Tibial nerve (tissue), 4 donors: Measurements from ENCODE around the gene RPS19BP1. TPM values are rescaled to one million over a fixed set of nuclear protein-coding genes. Genes with fewer than 3 reads are reported as not detected.

ENCODE experiments used
- DNase-seq, 2 donors: peaks; one replicate each; pipeline ENCODE4 v3.0.0-alpha.2; 2019; ENCODE audit warnings: low spot score in 2 of 2
- H3K27ac ChIP-seq, 4 donors: fragments of 200-600 bp; sonication (generic) in 3 of 4; one replicate each; pipeline ENCODE4 v1.5.1; 2017 to 2019; ENCODE audit warnings: mild to moderate bottlenecking in 1 of 4
- H3K27me3 ChIP-seq, 2 donors: fragments of 200-600 bp; sonication (generic) in 1 of 2; one replicate each; pipeline versions ENCODE4 v1.5.1 to v1.6.0; 2017 to 2019
- H3K36me3 ChIP-seq, 3 donors: fragments of 200-600 bp; sonication (generic); one replicate each; pipeline ENCODE4 v1.5.1; 2018 to 2019
- H3K4me1 ChIP-seq, 4 donors: fragments of 200-600 bp; sonication (generic) in 3 of 4; one replicate each; pipeline ENCODE4 v1.5.1; 2017 to 2019
- H3K4me3 ChIP-seq, 4 donors: fragments of 200-600 bp; sonication (generic) in 3 of 4; one replicate each; pipeline ENCODE4 v1.5.1; 2017 to 2019; ENCODE audit warnings: mild to moderate bottlenecking in 1 of 4, moderate library complexity in 1 of 4
- H3K9me3 ChIP-seq, 4 donors: fragments of 200-600 bp; sonication (generic) in 3 of 4; one replicate each; pipeline ENCODE4 v1.5.1; 2017 to 2019
- EP300 ChIP-seq, 2 donors: sonication (generic); formaldehyde crosslinking; IDR thresholded peaks; one replicate each; pipeline ENCODE4 v1.6.1; 2017; ENCODE audit warnings: antibody characterized with exemption in 2 of 2, mild to moderate bottlenecking in 1 of 2
- POLR2A ChIP-seq, 2 donors: fragments of 450-650 bp; IDR thresholded peaks; one replicate each; pipeline ENCODE4 v1.6.1; 2017; ENCODE audit warnings: antibody characterized with exemption in 2 of 2, mild to moderate bottlenecking in 2 of 2, moderate library complexity in 2 of 2
- WGBS, 2 donors: methylation state at CpG; one replicate each; pipeline ENCODE4 v1.1.5; 2018; 5-methylcytosine and 5-hydroxymethylcytosine counted together
- total RNA-seq, 4 donors: library from RNA; depleted of rRNA; stranded (reverse); fragments of >200 nt; gene quantifications; one replicate each; pipeline ENCODE4 v1.1.0, GENCODE V29; 2016
- TF ChIP-seq, protein P1 (sequence below), 5 experiments: fragments of 200-600 bp in 3 of 5; fragments of 450-650 bp in 2 of 5; sonication (generic) in 3 of 5; IDR thresholded peaks; one replicate each; pipeline ENCODE4 v1.5.1; 2016 to 2019; ENCODE audit warnings: antibody characterized with exemption in 5 of 5, mild to moderate bottlenecking in 3 of 5, moderate library complexity in 2 of 5

RPS19BP1 gene
- total RNA-seq, 4 donors from 2014 or later: 178 to 206 (median 197) TPM

DNA sequence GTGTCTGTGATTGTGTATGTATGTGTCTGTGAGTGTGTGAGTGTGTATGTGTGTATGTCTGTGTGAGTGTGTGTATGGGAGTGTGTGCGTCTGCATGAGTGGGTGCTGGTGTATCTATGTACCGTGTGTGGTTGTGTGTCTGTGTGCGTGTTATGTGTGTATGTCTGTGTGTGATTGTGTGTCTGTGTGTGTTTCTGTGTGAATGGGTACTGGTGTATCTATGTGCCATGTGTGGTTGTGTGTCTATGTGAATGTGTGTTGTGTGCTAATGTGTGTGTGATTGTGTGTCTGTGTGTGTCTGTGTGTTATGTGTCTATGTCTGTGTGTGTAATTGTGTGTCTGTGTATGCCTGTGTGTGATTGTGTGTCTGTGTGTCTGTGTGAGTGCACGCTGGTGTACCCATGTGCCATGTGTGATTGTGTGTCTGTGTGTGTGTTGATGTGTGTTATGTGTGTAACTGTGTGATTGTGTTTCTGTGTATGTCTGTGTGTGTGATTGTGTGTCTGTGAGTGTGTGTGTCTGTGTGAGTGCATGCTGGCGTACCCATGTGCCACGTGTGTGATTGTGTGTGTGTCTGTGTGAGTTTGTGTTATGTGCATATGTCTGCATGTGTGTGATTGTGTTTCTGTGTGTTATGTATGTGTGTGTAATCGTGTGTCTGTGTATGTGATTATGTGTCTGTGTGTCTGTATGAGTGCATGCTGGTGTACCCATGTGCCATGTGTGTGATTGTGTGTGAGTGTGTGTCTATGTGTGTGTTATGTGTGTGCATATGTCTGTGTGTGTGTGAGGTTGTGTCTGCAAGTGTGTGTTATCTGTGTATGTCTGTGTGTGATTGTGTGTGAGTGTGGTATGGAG, 31.3 kb upstream of the RPS19BP1 start:
- Histone ChIP-seq H3K4me1 (peaks cover 0 to 11% (median 0%) of the 10 kb centered on the region in 4 donors), H3K36me3 (no peaks in the 10 kb centered on the region), H3K27ac (no peak overlapping the region), H3K27me3 (peaks cover 0 to 20% of the 10 kb centered on the region in 2 donors), H3K9me3 (no peaks in the 10 kb centered on the region), H3K4me3 (no peak overlapping the region)
- TF ChIP-seq EP300 (IDR thresholded peaks at IDR 0.05): no peak
- TF ChIP-seq, protein P1, sequence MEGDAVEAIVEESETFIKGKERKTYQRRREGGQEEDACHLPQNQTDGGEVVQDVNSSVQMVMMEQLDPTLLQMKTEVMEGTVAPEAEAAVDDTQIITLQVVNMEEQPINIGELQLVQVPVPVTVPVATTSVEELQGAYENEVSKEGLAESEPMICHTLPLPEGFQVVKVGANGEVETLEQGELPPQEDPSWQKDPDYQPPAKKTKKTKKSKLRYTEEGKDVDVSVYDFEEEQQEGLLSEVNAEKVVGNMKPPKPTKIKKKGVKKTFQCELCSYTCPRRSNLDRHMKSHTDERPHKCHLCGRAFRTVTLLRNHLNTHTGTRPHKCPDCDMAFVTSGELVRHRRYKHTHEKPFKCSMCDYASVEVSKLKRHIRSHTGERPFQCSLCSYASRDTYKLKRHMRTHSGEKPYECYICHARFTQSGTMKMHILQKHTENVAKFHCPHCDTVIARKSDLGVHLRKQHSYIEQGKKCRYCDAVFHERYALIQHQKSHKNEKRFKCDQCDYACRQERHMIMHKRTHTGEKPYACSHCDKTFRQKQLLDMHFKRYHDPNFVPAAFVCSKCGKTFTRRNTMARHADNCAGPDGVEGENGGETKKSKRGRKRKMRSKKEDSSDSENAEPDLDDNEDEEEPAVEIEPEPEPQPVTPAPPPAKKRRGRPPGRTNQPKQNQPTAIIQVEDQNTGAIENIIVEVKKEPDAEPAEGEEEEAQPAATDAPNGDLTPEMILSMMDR (IDR thresholded peaks at IDR 0.05): no peak
- TF ChIP-seq POLR2A (IDR thresholded peaks at IDR 0.05): no peak
- 84 to 91% methylated on average over 7 of the region's 7 CpGs for WGBS, 2 donors
- DNase-seq: no peak

DNA sequence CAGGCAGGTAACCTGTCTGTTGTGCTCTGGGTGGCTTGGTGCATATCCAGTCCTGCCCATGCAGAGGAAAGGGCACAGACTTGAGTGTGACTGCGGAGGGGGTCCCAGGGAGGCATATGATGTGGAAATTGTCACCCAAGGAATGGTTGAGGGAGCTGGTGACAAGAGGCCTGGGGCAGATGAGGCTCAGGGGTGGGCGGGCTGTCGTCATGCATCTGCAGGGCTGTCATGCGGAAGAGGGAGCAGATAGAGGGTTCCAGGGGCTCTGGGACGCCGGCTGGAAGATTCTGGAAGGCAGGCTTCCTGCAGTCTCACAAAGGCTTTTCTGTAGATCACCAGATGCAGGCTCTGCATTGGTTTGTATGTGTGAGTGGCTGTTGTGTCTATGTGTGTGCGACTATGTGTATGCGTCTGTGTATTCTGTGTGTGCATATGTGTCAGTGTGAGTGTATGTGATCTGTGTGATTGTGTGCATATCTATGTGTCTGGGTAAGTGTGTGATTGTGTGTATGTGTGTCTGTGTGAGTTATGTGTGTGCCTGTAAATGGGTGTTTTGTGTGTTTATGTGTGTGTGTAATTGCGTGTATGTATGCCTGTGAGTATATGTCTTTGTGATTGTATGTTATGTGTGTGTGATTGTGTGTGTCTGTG, 30.4 kb upstream of the RPS19BP1 start:
- H3K27ac ChIP-seq: no peak overlapping the region
- no peak for DNase-seq
- H3K4me3 ChIP-seq: no peak overlapping the region
- TF ChIP-seq EP300 (IDR thresholded peaks at IDR 0.05) (no peak), POLR2A (IDR thresholded peaks at IDR 0.05) (no peak)
- TF ChIP-seq, protein P1 (IDR thresholded peaks at IDR 0.05): no peak
- H3K27me3 ChIP-seq: peaks cover 0 to 28% of the 10 kb centered on the region in 2 donors
- no peaks in the 10 kb centered on the region for H3K9me3 ChIP-seq
- no peaks in the 10 kb centered on the region for H3K36me3 ChIP-seq
- 73 to 74% methylated on average over 9 of the region's 9 CpGs for WGBS, 2 donors
- peaks cover 0 to 19% (median 6%) of the 10 kb centered on the region in 4 donors for H3K4me1 ChIP-seq

DNA sequence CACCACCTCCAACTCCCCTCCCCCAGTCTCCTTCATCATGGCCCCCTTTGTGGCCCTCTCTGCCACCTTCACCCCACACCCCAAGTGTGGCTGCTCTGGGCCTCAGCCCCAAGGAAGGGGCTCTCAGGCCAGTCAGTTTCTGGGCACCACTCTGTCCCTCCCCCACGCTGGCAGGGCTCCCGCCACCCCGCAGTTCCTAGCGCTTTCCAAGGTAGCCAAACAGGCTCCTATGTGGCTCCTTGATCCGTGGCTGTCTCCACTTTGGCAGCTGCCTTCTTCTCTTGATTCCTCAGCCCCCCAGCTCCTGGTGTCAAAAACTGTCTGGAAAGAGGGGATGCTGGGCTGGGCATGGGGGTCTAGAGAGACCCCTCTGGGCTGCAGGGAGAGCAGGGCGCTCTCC, 27.6 kb upstream of the RPS19BP1 start:
- 56 to 57% methylated on average over 6 of the region's 6 CpGs for WGBS, 2 donors
- DNase-seq: no peak
- TF ChIP-seq EP300 (IDR thresholded peaks at IDR 0.05): no peak
- TF ChIP-seq, protein P1 (IDR thresholded peaks at IDR 0.05): no peak
- no peak for TF ChIP-seq POLR2A (IDR thresholded peaks at IDR 0.05)
- Histone ChIP-seq H3K4me1 (peaks cover 0 to 27% (median 9%) of the 10 kb centered on the region in 4 donors), H3K36me3 (no peaks in the 10 kb centered on the region), H3K27ac (no peak overlapping the region), H3K9me3 (no peaks in the 10 kb centered on the region), H3K27me3 (peaks cover 0 to 45% of the 10 kb centered on the region in 2 donors), H3K4me3 (no peak overlapping the region)

DNA sequence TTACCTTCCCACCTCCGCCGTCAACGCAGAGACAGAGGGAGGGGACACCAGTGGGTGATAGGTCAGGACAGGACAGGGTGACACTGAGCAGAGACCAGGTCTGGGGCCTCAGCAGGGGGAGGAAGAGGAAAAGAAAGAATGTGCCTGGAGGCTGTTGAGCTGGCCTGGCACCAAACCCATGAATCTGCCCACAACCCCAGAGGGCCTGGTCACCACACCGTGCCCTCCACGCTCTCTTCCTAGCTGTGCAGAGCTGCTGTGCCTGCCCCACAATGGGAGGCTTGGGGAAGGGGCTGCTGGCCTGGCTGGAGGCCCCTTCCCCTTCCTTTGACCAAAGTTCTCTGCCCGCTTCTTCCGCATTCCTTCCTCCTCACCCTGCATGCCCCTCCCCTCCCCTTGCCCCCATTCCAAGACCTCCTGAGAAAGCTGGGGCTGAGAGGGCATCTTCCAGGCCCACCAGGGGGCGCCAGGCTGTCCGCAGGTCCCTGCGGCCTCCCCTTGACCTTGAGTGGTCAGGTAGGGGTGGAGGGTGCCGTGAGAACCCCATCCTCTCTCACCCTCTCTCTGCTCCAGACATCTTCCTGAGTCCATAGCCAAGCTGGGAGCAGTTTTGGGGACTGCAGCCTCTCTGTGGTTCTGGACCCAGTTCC, 27.0 kb upstream of the RPS19BP1 start:
- WGBS, 2 donors: 40 to 44% methylated on average over 11 of the region's 11 CpGs
- Histone ChIP-seq H3K4me3 (no peak overlapping the region), H3K27ac (no peak overlapping the region), H3K9me3 (no peaks in the 10 kb centered on the region), H3K4me1 (peaks cover 0 to 27% (median 9%) of the 10 kb centered on the region in 4 donors), H3K36me3 (no peaks in the 10 kb centered on the region), H3K27me3 (peaks cover 0 to 45% of the 10 kb centered on the region in 2 donors)
- DNase-seq: no peak
- no peak for TF ChIP-seq POLR2A (IDR thresholded peaks at IDR 0.05)
- TF ChIP-seq, protein P1 (IDR thresholded peaks at IDR 0.05): peak in 3 of 5 experiments; percentile 3 to 27 (median 13)
